HG03039 (cell line): ENCODE measurements around the gene IFI6.

Experiments
- ATAC-seq: cut with Tn5 transposase; IDR thresholded peaks from one replicate; pipeline ENCODE4 v1.9.1; 2021; ENCODE audit warnings: mild to moderate bottlenecking, moderate library complexity; ENCODE audit not compliant: unreplicated experiment

Gene IFI6

GRCh38 chr1:27676410-27676809 lies 4.4 kb upstream of the IFI6 start:
- ATAC-seq, result no peak

GRCh38 chr1:27672750-27673112 lies 739 bp upstream of the IFI6 start:
- ATAC-seq, result no peak

GRCh38 chr1:27669876-27670275 lies 2.1 kb downstream of the IFI6 start:
- no peak for ATAC-seq

DNA sequence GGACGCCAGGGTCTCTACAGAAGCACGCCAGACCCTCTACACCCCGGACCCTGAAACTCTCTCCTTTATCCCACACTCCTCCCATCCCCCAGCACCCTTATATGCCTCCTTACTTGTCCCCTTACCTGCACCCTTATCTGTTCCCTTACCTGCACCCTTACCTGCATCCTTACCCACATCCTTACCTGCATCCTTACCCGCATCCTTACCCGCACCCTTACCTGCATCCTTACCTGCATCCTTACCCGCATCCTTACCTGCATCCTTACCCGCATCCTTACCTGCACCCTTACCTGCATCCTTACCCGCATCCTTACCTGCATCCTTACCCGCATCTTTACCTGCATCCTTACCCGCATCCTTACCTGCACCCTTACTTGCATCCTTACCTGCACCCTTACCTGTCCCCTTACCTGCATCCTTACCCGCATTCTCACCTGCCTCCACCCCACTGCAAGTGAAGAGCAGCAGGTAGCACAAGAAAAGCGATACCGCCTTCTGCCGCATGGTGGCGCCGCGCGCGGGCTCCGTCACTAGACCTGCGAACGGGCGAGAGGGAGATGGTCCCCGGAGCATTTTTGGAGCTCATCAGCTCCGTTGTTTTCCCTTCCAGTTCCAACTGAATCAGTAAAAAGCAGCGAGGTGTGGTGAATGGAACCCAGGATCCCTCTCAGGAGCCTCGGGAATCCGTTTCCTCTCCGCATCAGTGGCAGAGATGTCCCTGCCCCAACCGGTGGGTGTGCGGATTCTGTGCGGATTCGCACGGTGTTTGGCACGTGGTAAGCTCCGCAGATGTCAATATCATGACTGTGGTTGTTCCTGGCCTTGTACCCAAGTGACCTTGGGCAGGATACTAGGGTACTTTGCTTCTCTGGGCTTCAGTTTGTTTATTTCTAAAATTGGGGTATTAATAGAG lies 2.9 kb downstream of the IFI6 start:
- no peak for ATAC-seq

GRCh38 chr1:27668121-27668807 lies 3.7 kb downstream of the IFI6 start:
- ATAC-seq, result no peak

DNA sequence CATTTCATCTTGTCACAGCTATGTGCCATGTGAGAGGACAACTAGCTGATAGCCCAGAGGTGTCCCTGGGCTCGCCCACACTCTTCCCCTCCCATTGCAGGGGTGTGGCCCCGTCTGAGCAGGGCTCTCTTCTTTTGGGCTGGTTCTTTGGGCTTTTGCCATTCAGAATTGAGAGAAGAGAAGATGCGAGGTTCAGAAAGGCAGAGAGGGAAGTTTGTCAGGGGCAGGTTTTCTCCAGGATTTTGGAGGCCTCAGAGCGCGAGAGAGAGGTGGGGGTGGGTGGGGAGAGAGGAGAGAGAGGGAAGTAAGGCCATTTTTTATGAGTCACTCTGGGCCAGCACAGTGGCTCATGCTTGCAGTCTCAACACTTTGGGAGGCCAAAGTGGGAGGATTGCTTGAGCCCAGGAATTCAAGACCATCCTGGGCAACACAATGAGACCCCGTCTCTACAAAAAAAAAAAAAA lies 5.2 kb downstream of the IFI6 start:
- no peak for ATAC-seq

DNA sequence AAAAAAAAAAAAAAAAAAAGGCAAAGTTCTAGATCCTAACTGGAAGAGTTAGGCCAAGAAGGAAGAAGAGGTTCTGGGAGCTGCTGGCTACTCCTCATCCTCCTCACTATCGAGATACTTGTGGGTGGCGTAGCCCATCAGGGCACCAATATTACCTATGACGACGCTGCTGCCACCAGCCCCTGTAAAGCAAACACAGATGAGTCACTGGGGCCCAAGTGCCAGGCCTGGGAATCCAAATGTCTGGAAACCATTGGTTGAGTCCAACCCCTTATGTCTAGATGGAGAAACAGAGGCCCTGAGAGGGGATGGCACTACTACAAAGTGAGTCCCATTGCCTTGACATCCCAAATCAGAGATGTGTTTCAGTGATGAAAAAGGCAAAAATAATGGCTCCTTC lies 5.7 kb downstream of the IFI6 start:
- ATAC-seq, result no peak

DNA sequence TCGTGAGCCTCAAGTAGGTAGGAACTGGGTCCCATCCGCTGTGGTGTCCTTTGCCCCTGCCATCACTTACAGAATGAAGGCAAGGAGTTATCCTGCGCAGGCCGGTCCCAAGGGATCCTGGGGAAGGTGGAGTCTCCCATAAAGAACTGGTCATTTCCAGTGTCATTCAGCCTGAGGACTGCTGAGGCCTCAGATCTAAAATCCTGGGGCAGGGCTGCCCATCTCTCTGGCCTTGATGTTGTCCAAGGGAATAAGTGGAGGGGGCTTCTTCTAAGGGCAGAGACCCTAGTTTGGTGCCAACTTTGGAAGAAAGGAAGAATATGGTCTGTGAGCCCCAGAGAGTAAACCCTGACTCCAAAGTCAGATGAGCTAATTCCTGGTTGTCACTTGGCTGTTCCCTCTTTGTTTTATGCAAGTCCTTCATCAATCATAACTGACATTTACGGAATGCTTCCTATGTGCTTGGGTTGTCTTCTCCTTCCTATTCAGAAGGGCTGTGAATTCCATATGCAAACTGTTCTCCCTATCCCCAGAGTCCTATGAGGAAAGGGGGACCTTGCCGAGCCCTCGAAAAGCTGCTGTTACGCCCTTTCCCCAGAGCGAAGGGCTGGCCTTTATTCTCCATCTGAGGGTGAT lies 6.9 kb downstream of the IFI6 start:
- no peak for ATAC-seq

- ATAC-seq, result no peak
Measured at GRCh38 chr1:27664291-27664690, 7.7 kb downstream of the IFI6 start.

- no peak for ATAC-seq
Measured at GRCh38 chr1:27662707-27663393, 9.1 kb downstream of the IFI6 start.

GRCh38 chr1:27662261-27662660 lies 9.7 kb downstream of the IFI6 start:
- ATAC-seq, result no peak

GRCh38 chr1:27661412-27662075 lies 10.4 kb downstream of the IFI6 start:
- ATAC-seq, result no peak

- no peak for ATAC-seq
Measured at GRCh38 chr1:27660300-27660835, 11.6 kb downstream of the IFI6 start.

- peak; percentile 61 for ATAC-seq
Measured at GRCh38 chr1:27659497-27660299, 12.3 kb downstream of the IFI6 start.

DNA sequence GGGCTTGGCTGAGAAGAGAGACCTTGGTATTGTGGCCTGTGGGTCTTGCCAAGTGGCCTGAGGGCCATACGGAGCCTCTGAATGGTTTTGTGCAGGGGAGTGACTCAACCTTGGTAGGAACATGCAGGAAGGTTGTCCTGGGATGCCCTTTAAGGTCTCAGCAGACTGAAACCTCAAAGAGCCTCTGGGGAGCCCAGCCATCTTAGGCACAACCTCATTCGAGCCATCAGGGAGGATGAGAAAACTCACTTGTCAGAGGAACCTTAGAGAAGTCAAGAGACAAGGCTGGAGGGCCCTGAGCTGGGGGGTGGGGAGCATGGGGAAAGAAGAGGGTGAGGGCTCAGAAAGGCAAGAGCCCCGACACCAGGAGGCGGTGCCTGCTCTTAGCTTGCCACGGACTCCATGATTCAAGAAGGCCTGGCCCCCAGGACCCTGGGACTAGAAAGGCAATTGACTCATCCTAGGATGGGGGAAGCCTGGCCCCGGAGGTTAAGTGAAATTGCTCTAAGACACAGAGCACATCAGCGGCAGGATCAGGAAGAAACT lies 13.0 kb downstream of the IFI6 start:
- peak; percentile 1 for ATAC-seq

DNA sequence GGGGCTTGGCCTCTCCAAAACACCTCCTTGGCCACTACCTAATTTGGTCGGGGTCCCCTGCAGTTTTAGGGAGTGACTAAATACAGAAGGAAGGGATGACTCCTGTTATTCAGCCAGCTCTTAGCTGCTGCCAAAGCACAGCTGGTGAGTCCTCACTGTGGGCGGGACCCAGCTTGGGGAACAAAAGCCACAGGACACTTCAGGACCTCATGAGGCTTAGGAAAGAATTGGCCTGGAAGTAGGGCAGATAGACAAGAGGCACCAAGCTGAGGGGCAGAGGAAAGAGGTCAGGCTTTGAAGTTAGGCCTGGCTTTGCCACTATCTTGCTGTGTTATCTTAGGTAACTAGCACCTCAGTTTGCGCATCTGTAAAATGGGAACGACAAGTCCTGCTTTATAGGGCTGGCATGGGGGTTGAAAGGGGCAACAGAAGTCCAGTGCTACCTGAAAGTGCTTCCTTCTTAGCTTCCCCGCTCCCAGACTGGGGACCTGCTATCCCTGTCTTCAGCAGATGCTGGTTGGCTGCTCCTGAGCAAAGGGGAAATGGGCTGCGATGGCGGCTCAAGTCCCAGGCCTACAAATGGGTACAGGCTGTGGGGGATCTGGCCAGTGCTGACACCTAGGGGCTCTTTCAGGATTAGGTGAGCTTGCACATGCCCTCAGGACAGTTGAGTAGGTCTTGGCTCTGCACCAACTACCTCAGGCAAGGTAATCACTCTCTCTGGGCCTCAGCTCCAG lies 15.7 kb downstream of the IFI6 start:
- no peak for ATAC-seq

DNA sequence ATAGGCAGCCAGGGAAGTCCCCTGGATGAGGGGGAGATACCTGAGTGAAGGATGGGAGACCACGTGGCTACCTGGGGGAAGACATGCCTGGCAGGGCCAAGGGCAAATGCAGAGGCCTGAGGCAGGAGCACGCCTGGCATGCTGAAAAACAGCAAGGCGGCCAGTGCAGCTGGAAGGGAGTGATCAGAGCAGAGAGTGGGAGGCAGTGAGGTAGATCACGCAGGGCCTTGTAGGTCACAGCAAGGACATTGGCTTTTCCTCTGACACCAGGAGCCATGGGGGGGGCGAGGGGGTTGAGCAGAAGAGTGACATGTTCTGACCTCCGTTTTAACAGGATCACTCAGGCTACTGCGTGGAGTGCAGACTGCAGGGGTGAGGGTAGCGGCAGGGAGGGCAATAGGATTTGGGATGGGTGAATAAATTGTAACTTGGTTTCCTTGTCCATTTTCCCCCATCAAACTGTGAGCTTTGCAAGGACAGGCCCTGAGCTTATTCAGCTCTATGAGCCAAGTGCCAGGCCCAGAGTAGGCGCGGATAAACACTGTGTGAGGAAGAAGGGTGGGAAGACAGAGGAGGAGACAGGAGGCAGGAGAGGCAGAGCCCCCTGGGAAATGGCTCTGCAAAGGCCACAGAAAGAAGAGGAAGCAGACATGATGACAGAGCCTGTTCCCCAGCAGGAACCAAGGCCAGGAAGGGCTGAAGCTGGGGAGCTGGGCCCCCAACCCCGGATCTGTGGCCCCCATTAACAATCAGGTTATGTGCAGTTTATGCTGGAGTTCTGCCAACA lies 16.6 kb downstream of the IFI6 start:
- ATAC-seq, result no peak
